Adrenal gland (tissue), 12 donors: Measurements from ENCODE around the gene PLA2G2C. TPM values are rescaled to one million over a fixed set of nuclear protein-coding genes. Genes with fewer than 3 reads are reported as not detected.

ENCODE experiments used
- DNase-seq, 7 donors: peaks; one replicate each; pipeline ENCODE4 v3.0.0-alpha.2; 2019 to 2020
- H3K27ac ChIP-seq, 5 donors: fragments of 200-600 bp; sonication (generic) in 4 of 5; 1 replicate in 3 of 5; 2 replicates in 2 of 5; pipeline versions ENCODE4 v1.5.1 to v1.8.0; 2016 to 2020; ENCODE audit warnings: mild to moderate bottlenecking in 1 of 5
- H3K27me3 ChIP-seq: fragments of 200-600 bp; 2 replicates; pipeline ENCODE4 v1.8.0; 2021
- H3K36me3 ChIP-seq, 2 donors: fragments of 200-600 bp; replicated peaks in 1 of 2; 1 replicate in 1 of 2; 2 replicates in 1 of 2; pipeline versions ENCODE4 v1.5.1 to v1.8.0; 2018 to 2022
- H3K4me1 ChIP-seq, 2 donors: fragments of 200-600 bp; replicated peaks in 1 of 2; 1 replicate in 1 of 2; 2 replicates in 1 of 2; pipeline versions ENCODE4 v1.5.1 to v1.8.0; 2018 to 2021
- H3K4me3 ChIP-seq, 4 donors: fragments of 200-600 bp; sonication (generic) in 3 of 4; one replicate each; pipeline ENCODE4 v1.5.1; 2016 to 2018
- H3K9me3 ChIP-seq, 3 donors: fragments of 200-600 bp; sonication (generic) in 1 of 3; replicated peaks in 1 of 3; 1 replicate in 2 of 3; 2 replicates in 1 of 3; pipeline versions ENCODE4 v1.5.1 to v1.8.0; 2016 to 2021
- POLR2A ChIP-seq, 2 donors: fragments of 450-650 bp; IDR thresholded peaks; one replicate each; pipeline ENCODE4 v1.6.1; 2017; ENCODE audit warnings: antibody characterized with exemption in 2 of 2, mild to moderate bottlenecking in 2 of 2, moderate library complexity in 1 of 2
- WGBS, 4 donors: extraction: QIAGEN DNeasy Blood & Tissue Kit in 2 of 4; methylation state at CpG; one replicate each; pipeline versions ENCODE4 v1.1.5 to v1.1.7; 2013 to 2017; 5-methylcytosine and 5-hydroxymethylcytosine counted together
- intact Hi-C, 2 donors: fragments of 100-400 bp; cut with DNase I; formaldehyde crosslinking; loops; one replicate each; pipeline versions ENCODE4 v1.14.1 to v1.15.0; 2022 to 2023
- polyA plus RNA-seq, 3 donors: library from polyadenylated mRNA; stranded (reverse); fragments of 200-250 nt in 2 of 3; fragments of 350-450 nt in 1 of 3; fragmentation: Illumina TruSeq in 1 of 3; extraction: RNeasy Lipid Tissue Mini Kit (QIAGEN cat#74804) in 1 of 3; gene quantifications; one replicate each; pipeline ENCODE4 v1.2.3, GENCODE V29; 2013 to 2014
- total RNA-seq, 9 donors: library from RNA; depleted of rRNA in 4 of 9; stranded (reverse); fragments of >200 nt in 4 of 9; fragments of 120-200 nt in 1 of 9; fragmentation: NEBNext Ultra II Directional in 1 of 9; extraction: Animal tissue kit (Norgen Biotek cat#: 25700) in 1 of 9; gene quantifications; one replicate each; pipeline versions ENCODE4 v1.1.0 to v1.2.4, GENCODE V29; 2013 to 2023
- TF ChIP-seq, protein P1 (sequence below), 6 experiments: fragments of 450-650 bp in 4 of 6; fragments of 200-600 bp in 2 of 6; sonication (generic) in 1 of 6; IDR thresholded peaks; 1 replicate in 5 of 6; 2 replicates in 1 of 6; pipeline versions ENCODE4 v1.5.1 to v1.8.0; 2016 to 2021; ENCODE audit warnings: antibody characterized with exemption in 6 of 6, mild to moderate bottlenecking in 2 of 6, moderate library complexity in 1 of 6
- donor health status: healthy with polysubstance abuse.
- donor health status: Bipolar disorder and iron deficiency.
- donor health status: DM: yes; HTN: yes; CAD: no.
- donor health status: DM: no; HTN: no; CAD: no.
- donor health status: DM: no; HTN: no; CAD: no.
- donor health status: DM: yes; HTN: yes; CAD: no.

The PLA2G2C gene
- total and polyA plus RNA-seq, 12 donors: 0.07 to 0.39 (median 0.12) TPM; not detected in 6

DNA sequence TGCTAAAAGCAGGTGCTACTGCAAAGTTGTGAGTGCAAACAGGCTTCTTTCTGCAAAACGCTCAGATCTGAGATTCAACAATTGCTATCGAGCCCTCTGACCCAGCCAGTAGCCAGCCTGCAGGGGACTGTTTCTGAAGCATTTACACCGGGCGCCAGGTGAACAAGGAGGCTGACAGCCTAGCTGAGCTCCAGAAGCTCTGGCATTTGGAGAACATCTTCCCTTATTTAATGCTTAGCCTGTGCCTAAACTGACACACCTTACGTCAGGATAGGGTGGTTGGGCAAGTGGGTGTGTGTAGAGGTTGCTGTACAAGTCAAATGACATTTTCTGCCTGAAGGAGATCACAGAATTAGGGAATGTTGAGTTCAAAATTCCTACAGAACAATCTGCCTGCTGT is 15.8 kb upstream of the PLA2G2C start:
- intact Hi-C loops: no loop called here
- 88 to 100% (median 91%) methylated on average over 2 to 5 of the region's 5 CpGs for WGBS, 4 donors
- Histone ChIP-seq H3K27me3 (no peaks in the 10 kb centered on the region), H3K36me3 (no peaks in the 10 kb centered on the region), H3K4me3 (no peak overlapping the region), H3K4me1 (no peaks in the 10 kb centered on the region), H3K27ac (no peak overlapping the region), H3K9me3 (no peaks in the 10 kb centered on the region)
- DNase-seq: no peak
- TF ChIP-seq POLR2A (IDR thresholded peaks at IDR 0.05): no peak
- TF ChIP-seq, protein P1, sequence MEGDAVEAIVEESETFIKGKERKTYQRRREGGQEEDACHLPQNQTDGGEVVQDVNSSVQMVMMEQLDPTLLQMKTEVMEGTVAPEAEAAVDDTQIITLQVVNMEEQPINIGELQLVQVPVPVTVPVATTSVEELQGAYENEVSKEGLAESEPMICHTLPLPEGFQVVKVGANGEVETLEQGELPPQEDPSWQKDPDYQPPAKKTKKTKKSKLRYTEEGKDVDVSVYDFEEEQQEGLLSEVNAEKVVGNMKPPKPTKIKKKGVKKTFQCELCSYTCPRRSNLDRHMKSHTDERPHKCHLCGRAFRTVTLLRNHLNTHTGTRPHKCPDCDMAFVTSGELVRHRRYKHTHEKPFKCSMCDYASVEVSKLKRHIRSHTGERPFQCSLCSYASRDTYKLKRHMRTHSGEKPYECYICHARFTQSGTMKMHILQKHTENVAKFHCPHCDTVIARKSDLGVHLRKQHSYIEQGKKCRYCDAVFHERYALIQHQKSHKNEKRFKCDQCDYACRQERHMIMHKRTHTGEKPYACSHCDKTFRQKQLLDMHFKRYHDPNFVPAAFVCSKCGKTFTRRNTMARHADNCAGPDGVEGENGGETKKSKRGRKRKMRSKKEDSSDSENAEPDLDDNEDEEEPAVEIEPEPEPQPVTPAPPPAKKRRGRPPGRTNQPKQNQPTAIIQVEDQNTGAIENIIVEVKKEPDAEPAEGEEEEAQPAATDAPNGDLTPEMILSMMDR (IDR thresholded peaks at IDR 0.05): no peak

DNA sequence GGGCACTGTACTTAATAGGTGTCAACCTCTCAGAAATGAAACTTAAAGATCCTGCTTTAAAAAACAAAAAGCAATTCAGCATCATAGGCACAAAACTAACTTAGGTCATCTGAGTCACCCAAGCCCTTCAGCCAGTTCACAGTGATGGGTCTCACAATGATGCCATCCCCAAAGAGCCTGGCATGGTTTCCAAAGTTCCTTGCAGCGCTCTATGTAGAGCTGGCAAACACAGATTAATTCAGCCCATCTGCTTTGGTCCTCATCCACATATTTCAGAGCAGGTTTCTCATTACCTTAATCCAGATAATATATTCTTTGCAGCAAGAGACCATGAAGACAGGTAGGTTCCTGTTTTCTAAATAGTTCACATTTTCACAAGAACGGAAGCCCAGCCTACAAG is 14.6 kb upstream of the PLA2G2C start:
- Histone ChIP-seq H3K27ac (no peak overlapping the region), H3K27me3 (no peaks in the 10 kb centered on the region), H3K4me3 (no peak overlapping the region), H3K4me1 (no peaks in the 10 kb centered on the region), H3K36me3 (no peaks in the 10 kb centered on the region), H3K9me3 (no peaks in the 10 kb centered on the region)
- 70 to 90% (median 82%) methylated on average over 2 of the region's 2 CpGs for WGBS, 4 donors
- TF ChIP-seq POLR2A (IDR thresholded peaks at IDR 0.05): no peak
- TF ChIP-seq, protein P1 (IDR thresholded peaks at IDR 0.05): no peak
- DNase-seq: no peak
- intact Hi-C loops: no loop called here

DNA sequence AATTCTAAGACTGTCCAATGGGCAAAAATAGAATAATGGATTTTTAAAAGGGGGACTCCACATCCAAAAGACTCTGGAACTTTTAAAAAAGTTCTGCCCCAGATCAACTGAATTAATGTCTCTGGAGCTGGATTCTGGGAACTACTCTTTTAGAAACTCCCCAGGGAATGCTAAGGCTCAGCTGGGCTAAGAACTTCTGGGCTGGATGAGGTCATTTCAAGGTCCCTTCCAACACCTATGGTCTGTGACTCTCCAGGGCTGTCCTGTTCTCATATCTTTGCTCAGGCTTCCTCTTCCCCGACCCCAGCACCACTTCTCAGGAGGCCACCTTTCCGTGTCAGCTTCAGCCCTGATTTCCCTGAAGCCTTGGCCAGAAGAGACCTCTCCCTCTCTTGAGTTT is 13.5 kb upstream of the PLA2G2C start:
- no peak for TF ChIP-seq POLR2A (IDR thresholded peaks at IDR 0.05)
- TF ChIP-seq, protein P1 (IDR thresholded peaks at IDR 0.05): no peak
- peaks cover 0 to 2% of the 10 kb centered on the region in 2 donors for H3K4me1 ChIP-seq
- no peaks in the 10 kb centered on the region for H3K9me3 ChIP-seq
- intact Hi-C loops: loop anchor here in 1 of 2 donors (10.0 kb wide), 1 partner anchor 95 kb away; no protein-coding TSS in a partner anchor
- 74 to 81% (median 74%) methylated on average over 2 of the region's 2 CpGs for WGBS, 4 donors
- H3K4me3 ChIP-seq: no peak overlapping the region
- no peak for DNase-seq
- H3K27ac ChIP-seq: no peak overlapping the region
- no peaks in the 10 kb centered on the region for H3K36me3 ChIP-seq
- H3K27me3 ChIP-seq: no peaks in the 10 kb centered on the region

GRCh38 chr1:20199403-20199802 is 13.1 kb upstream of the PLA2G2C start:
- H3K4me3 ChIP-seq: no peak overlapping the region
- WGBS, 4 donors: 53 to 79% (median 69%) methylated on average over 3 of the region's 3 CpGs
- no peak for TF ChIP-seq POLR2A (IDR thresholded peaks at IDR 0.05)
- TF ChIP-seq, protein P1 (IDR thresholded peaks at IDR 0.05): no peak
- no peaks in the 10 kb centered on the region for H3K36me3 ChIP-seq
- DNase-seq: no peak
- no peaks in the 10 kb centered on the region for H3K27me3 ChIP-seq
- peaks cover 0 to 6% of the 10 kb centered on the region in 2 donors for H3K4me1 ChIP-seq
- no peaks in the 10 kb centered on the region for H3K9me3 ChIP-seq
- H3K27ac ChIP-seq: no peak overlapping the region
- intact Hi-C loops: loop anchor here in 1 of 2 donors (10.0 kb wide), 1 partner anchor 95 kb away; no protein-coding TSS in a partner anchor
